22Rv1 (cell line): ENCODE measurements around the gene APOBEC3H.
"Not testable (repeated sequence)": the region's sequence is repeated elsewhere in the genome, so short reads cannot be mapped to it uniquely, and the experiment has no call there.

Source experiments
- H3K27ac ChIP-seq: fragments of 450-650 bp; 2 replicates; pipeline ENCODE4 v1.5.1; 2017
- ZFX ChIP-seq: fragments of 450-650 bp; IDR thresholded peaks from 2 replicates; pipeline ENCODE4 v1.6.1; 2017; ENCODE audit warnings: antibody characterized with exemption, borderline replicate concordance
- TF ChIP-seq, protein P1 (sequence below): fragments of 450-650 bp; IDR thresholded peaks from 2 replicates; pipeline ENCODE4 v1.5.1; 2017; ENCODE audit warnings: mild to moderate bottlenecking

APOBEC3H gene

DNA sequence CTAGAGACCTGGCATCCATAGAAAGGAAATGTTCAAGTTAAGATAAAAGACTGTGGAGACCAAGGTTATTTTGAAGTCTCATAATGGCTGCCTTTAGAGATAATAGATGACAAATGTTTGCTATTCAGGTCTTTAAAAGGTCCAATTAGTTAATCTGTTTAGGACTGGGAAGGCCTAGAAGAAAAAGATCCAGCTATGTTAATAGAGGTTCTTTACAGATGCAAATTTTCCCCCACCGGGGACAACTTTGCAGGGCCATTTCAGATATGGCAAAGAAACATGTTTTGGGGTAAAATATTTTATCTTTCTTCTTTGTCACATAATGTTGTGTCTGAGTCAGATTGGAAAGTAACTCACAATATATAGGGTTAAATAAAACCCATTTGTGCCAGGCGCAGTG, 23.1 kb upstream of the APOBEC3H start:
- H3K27ac ChIP-seq: no peak overlapping the region
- TF ChIP-seq ZFX: no peak
- TF ChIP-seq, protein P1, sequence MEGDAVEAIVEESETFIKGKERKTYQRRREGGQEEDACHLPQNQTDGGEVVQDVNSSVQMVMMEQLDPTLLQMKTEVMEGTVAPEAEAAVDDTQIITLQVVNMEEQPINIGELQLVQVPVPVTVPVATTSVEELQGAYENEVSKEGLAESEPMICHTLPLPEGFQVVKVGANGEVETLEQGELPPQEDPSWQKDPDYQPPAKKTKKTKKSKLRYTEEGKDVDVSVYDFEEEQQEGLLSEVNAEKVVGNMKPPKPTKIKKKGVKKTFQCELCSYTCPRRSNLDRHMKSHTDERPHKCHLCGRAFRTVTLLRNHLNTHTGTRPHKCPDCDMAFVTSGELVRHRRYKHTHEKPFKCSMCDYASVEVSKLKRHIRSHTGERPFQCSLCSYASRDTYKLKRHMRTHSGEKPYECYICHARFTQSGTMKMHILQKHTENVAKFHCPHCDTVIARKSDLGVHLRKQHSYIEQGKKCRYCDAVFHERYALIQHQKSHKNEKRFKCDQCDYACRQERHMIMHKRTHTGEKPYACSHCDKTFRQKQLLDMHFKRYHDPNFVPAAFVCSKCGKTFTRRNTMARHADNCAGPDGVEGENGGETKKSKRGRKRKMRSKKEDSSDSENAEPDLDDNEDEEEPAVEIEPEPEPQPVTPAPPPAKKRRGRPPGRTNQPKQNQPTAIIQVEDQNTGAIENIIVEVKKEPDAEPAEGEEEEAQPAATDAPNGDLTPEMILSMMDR: no peak

DNA sequence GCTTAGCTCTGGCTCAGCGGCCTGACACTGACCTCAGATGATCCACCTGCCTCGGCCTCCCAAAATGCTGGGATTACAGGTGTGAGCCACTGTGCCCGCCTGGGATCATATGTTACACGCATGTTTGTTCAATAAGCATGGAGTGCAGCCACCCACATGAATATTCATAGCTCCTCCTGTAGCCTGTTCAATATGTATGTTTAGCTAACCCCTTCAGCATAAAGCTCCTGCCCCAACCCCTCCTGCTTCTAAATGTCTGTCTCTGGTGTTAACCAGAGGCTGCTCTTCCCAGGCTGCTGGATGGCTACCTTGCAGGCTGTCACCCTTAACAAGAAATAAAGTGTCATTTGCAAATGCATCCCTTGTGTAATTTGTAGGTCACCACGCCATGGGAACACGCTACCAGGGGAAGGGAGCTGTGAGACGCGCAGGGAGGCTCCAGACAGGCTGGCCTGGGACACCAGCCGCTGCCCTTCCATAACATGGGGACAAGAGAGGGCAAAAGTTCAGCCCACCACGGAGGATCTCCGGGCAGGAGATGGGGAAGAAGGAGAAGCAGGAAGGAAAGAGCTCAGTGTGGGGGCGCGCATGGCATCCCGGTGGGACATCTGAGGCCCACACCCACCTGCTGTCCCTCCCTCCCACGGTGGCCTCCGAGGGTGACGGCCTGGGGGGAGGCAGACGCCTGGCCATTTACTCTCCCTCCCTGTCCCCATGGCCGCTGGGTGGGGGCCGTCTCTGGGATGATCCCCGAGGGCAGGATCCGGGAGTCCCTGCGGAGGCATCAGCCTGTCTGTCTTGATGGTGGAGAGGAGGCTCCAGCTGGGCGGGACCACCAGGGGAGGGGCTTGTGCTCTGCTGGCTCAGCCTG, 20.7 kb upstream of the APOBEC3H start:
- H3K27ac ChIP-seq: not testable (repeated sequence)

DNA sequence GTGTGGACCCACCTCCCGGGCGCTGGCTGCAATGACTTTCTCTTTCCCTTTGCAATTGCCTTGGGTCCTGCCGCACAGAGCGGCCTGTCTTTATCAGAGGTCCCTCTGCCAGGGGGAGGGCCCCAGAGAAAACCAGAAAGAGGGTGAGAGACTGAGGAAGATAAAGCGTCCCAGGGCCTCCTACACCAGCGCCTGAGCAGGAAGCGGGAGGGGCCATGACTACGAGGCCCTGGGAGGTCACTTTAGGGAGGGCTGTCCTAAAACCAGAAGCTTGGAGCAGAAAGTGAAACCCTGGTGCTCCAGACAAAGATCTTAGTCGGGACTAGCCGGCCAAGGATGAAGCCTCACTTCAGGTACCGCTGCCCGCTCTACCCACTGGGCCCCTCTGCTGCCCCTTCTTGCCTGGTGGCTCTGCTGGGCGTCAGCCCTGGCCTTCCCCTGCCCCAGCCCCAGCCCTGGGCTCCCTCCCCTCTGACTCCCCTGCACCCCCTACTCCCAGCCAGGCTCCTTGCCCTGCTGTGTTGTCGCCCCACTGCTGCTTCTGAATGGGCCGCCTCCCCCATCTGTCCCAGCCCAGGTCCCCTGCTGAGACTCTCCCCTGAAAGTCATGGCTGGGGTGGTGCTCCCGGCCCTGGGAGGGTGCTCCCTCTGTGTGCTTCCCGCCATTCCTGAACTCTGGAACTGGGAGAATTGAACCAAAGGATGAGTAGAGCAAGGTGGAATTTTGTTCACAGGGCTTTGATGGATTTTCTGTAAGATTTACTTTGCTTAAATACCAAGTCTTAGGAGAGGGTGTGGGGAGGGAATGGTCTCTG, 19.8 kb upstream of the APOBEC3H start, which contains the start of gene APOBEC3G:
Gene APOBEC3G, plus strand, starts transcription at position 250 of the 815 bp plus-strand sequence. Its CDS starts 87 bp downstream, at position 337.
- not testable (repeated sequence) for H3K27ac ChIP-seq

DNA sequence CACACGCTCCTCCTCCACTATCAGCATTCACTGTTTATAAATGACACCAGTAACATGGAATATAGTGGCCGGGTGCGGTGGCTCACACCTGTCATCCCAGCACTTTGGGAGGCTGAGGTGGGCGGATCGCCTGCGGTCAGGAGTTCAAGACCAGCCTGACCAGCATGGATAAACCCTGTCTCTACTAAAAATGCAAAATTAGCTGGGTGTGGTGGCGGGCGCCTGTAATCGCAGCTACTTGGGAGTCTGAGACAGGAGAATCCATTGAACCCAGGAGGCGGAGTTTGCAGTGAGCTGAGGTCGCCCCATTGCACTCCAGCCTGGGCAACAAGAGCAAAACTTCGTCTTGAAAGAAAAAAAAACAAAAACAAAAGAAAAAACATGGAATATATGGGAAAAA, 19.1 kb upstream of the APOBEC3H start:
- not testable (repeated sequence) for H3K27ac ChIP-seq

DNA sequence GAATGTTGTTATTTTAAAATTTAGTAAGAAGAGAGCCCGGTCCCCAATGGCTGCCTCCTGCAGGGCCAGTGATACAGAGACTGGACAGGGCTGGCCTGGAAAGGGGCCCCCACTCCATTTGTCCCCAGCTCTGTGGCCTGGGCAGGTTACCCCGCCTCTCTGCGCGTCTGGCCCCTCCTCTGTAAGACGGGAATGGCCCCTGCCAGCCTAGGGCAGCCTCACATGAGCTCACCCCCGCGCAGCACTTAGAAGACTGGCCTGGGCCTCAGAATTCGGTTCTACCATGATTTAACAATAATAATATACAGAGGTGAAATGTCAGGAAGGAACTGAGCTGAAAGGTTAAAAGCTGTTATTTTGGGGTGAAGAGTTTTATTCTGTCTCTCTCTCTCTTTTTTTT, 18.7 kb upstream of the APOBEC3H start:
- H3K27ac ChIP-seq: no peak overlapping the region
- TF ChIP-seq ZFX: no peak
- TF ChIP-seq, protein P1: no peak

DNA sequence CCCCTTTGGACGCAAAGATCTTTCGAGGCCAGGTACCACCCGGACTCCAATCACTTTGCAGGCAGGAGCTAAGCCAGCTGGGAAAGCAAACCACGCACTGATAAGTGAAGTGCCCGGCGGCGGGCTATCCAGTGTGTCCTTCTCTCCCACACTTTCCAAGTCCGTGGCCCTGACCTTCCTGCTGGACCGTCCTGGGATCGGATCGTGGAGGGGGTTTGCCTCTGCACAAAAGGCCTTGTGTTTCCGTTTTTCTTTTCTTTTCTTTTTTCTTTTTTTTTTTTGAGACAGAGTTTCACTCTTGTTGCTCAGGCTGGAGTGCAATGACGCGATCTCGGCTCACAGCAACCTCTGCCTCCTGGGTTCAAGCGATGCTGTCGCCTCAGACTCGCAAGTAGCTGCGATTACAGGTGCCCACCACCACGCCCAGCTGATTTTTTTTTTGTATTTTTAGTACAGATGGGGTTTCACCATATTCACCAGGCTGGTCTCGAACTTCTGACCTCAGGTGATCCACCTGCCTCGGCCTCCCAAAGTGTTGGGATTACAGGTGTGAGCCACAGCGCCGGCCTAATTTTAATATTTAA, 17.9 kb upstream of the APOBEC3H start:
- H3K27ac ChIP-seq: not testable (repeated sequence)

DNA sequence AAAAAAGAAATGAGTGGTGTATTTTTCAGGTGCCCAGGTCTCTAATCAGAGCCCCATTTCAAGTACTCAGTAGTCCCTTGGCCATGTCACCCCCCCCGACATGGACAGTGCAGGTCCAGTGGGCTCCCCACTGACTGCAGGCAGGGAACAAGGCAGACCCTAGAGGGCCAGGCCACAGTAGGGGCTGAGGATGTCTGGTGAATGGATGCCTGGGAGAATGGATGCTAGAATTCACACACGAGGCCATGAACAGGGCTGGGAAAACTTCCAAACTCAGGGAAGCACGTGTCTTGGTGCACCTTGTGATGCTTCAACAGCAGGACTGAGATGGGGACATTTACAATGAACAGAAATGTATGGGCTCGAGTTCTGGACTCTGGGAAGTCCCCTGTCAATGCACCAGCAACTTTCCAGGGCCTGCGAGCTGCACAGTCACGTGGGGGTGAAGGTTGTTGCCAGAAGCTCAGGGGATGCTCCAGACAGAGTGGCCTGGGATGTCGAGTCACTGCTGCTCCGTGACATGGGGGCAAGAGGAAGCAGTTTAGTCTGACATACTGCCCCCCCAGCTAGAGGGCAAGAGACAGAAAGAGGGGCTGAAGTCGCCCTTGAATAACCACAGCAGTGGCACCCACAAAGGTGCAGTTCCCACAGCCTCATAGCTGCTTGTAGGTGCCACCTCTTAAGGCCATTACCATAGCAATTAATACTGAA, 16.8 kb upstream of the APOBEC3H start:
- no peak for TF ChIP-seq ZFX
- TF ChIP-seq, protein P1: no peak

DNA sequence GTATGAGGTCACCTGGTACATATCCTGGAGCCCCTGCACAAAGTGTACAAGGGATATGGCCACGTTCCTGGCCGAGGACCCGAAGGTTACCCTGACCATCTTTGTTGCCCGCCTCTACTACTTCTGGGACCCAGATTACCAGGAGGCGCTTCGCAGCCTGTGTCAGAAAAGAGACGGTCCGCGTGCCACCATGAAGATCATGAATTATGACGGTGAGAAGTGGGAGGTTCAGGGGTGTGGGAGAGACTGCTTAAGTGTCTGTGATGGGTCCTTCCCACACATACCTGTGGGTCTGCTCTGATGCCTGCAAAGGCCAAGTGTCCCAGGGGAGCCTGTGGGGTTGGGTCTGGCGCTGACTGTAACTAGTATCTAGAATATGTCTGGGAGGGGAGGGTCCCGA, 16.0 kb upstream of the APOBEC3H start:
- TF ChIP-seq ZFX: no peak
- TF ChIP-seq, protein P1: no peak
- no peak overlapping the region for H3K27ac ChIP-seq

More for the DNA sequence above, 16.8 kb upstream of the APOBEC3H start:
- H3K27ac ChIP-seq: no peak overlapping the region

DNA sequence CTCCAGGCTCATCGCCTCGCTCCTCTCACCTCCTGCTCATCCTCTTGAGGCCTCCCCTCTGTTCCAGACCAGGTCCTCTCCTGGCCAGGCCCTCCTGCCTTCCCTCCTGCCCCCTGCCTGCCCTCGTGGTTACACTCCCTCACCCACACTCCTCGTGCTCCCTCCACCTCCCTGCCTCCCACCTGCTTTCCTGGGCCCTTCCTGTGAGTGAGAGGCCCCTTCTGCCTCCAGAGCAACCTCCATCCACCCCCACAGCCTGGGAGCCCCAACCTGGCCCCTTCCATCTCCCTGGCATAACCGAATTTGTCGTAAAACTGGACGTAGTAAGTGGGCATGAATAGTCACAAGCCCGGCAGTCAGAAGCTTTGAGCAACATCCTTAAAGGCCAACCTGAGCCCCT, 15.4 kb upstream of the APOBEC3H start:
- no peak overlapping the region for H3K27ac ChIP-seq
- no peak for TF ChIP-seq ZFX
- TF ChIP-seq, protein P1: no peak
